ENCODE data around the gene ARFGAP2.
A peak's percentile ranks its signal among the peaks of the same experiment; 100 is the strongest.
"Not testable (repeated sequence)": the region's sequence is repeated elsewhere in the genome, so short reads cannot be mapped to it uniquely, and the experiment has no call there.

The ARFGAP2 gene

DNA sequence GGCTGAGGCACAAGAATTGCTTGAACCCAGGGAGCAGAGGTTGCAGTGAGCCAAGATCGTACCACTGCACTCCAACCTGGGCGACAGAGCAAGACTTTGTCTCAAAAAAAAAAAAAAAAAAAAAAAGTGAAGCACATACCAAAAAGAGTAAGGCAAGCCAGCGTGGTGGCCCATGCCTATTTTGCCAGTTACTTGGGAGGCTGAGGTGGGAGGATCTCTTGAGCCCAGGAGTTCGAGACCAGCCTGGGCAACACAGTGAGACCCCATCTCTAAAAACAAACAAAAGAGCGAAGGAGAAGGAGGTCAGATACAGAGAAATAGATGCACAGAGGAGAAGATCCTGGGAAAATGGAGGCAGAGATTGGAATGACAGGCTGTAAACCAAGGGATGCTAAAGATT lies 29.9 kb upstream of the ARFGAP2 start:
- not testable (repeated sequence) for H3K27me3 ChIP-seq (ENCODE audit: control insufficient read depth, insufficient read depth, low read length); H3K27ac ChIP-seq (ENCODE audit: low read depth, low read length); H3K4me1 ChIP-seq (ENCODE audit: control insufficient read depth, insufficient read depth, low read length); H3K9ac ChIP-seq (ENCODE audit: low read length); H3K36me3 ChIP-seq (ENCODE audit: control insufficient read depth, insufficient read depth, low read length); H3K4me3 ChIP-seq (ENCODE audit: low read length)

DNA sequence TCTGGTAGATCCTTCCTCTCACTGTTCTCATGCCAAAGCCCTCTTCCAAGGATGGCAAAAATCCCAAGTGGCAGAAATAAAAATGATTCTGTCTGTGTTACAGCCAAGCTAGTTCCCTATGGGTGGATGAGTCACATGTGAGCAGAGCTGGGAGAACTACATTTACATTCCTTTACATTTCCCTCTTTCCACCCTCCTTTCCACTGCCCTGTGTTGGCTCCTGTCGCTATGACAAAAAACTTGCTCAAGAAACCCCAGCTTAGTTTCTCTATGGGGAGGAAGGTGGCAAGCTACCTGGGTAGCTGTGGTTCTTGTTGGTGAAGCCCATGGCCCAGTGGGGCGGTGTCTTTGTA lies 27.9 kb upstream of the ARFGAP2 start:
- Histone ChIP-seq H3K4me3 (ENCODE audit: low read length) (no peak overlapping the region), H3K27me3 (ENCODE audit: control insufficient read depth, insufficient read depth, low read length) (no peaks in the 10 kb centered on the region), H3K27ac (ENCODE audit: low read depth, low read length) (no peak overlapping the region), H3K4me1 (ENCODE audit: control insufficient read depth, insufficient read depth, low read length) (no peaks in the 10 kb centered on the region), H3K9ac (ENCODE audit: low read length) (no peak overlapping the region), H3K36me3 (ENCODE audit: control insufficient read depth, insufficient read depth, low read length) (no peaks in the 10 kb centered on the region)

DNA sequence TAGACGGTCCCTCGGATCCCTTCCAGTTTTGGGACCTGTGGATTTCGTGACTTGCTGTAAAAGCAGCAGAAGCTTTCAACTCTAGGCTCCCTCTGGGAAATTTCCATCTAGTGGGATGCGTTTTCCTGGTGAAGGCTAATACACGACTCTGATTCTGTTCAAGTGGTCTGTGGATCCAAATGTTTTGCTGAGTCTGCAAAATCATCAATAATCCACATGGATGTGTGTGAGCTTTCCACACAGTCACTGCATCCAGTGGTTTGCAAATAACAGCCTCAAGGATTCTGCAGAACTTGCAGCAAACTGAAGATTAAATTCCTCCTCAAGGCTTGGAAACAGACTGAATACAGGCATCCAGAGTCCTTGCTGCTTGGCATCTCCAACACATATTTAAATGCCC lies 25.9 kb upstream of the ARFGAP2 start:
- Histone ChIP-seq H3K27me3 (ENCODE audit: control insufficient read depth, insufficient read depth, low read length) (no peaks in the 10 kb centered on the region), H3K4me3 (ENCODE audit: low read length) (no peak overlapping the region), H3K27ac (ENCODE audit: low read depth, low read length) (no peak overlapping the region), H3K36me3 (ENCODE audit: control insufficient read depth, insufficient read depth, low read length) (no peaks in the 10 kb centered on the region), H3K4me1 (ENCODE audit: control insufficient read depth, insufficient read depth, low read length) (no peaks in the 10 kb centered on the region), H3K9ac (ENCODE audit: low read length) (no peak overlapping the region)

- no peaks in the 10 kb centered on the region for H3K4me1 ChIP-seq (ENCODE audit: control insufficient read depth, insufficient read depth, low read length)
- H3K4me3 ChIP-seq (ENCODE audit: low read length) = no peak overlapping the region
- no peak overlapping the region for H3K27ac ChIP-seq (ENCODE audit: low read depth, low read length)
- no peaks in the 10 kb centered on the region for H3K36me3 ChIP-seq (ENCODE audit: control insufficient read depth, insufficient read depth, low read length)
- H3K9ac ChIP-seq (ENCODE audit: low read length) = no peak overlapping the region
- no peaks in the 10 kb centered on the region for H3K27me3 ChIP-seq (ENCODE audit: control insufficient read depth, insufficient read depth, low read length)
Observed at GRCh38 chr11:47201015-47201414, 24.3 kb upstream of the ARFGAP2 start.

DNA sequence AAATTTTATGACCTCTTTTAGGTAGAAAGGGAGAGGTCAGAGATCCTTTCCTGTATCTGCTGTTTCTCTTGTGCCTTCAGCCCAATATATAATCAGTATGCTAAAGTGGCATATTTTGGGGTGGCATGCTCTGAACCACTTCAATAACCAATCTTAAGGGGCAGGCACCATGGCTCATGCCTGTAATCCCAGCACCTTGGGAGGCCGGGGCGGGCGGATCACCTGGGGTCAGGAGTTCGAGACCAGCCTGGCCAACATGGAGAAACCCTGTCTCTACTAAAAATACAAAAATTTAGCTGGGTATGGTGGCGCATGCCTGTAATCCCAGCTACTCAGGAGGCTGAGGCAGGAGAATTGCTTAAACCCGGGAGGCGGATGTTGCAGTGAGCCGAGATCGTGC lies 21.5 kb upstream of the ARFGAP2 start:
- H3K36me3 ChIP-seq (ENCODE audit: control insufficient read depth, insufficient read depth, low read length); H3K27ac ChIP-seq (ENCODE audit: low read depth, low read length); H3K4me3 ChIP-seq (ENCODE audit: low read length); H3K9ac ChIP-seq (ENCODE audit: low read length); H3K4me1 ChIP-seq (ENCODE audit: control insufficient read depth, insufficient read depth, low read length); H3K27me3 ChIP-seq (ENCODE audit: control insufficient read depth, insufficient read depth, low read length): not testable (repeated sequence)

- peaks cover 13% of the 10 kb centered on the region for H3K4me1 ChIP-seq (ENCODE audit: control insufficient read depth, insufficient read depth, low read length)
Observed at GRCh38 chr11:47192111-47192510, 15.4 kb upstream of the ARFGAP2 start.

DNA sequence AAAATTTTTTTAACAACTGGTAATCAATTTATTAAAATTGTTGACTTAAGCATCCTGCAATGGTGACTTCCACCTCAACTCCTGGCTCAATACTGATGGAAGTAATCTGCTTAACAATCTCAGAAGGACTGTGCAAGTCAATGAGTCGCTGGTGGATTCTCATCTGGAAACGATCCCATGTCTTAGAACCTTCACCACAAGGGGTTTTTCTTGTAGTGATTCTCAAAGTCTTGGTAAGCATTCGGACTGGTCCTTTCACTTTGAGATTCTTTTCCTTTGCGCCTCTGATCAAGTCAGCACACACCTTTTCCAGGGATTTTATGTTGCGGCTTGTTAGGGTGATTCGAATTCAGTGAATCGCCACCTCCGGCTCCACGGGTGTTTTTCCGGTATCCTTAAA lies 14.5 kb upstream of the ARFGAP2 start:
- H3K27me3 ChIP-seq (ENCODE audit: control insufficient read depth, insufficient read depth, low read length); H3K36me3 ChIP-seq (ENCODE audit: control insufficient read depth, insufficient read depth, low read length); H3K4me3 ChIP-seq (ENCODE audit: low read length); H3K9ac ChIP-seq (ENCODE audit: low read length); H3K27ac ChIP-seq (ENCODE audit: low read depth, low read length): not testable (repeated sequence)
- peaks cover 16% of the 10 kb centered on the region for H3K4me1 ChIP-seq (ENCODE audit: control insufficient read depth, insufficient read depth, low read length)

More at GRCh38 chr11:47192111-47192510, 15.4 kb upstream of the ARFGAP2 start:
- Histone ChIP-seq H3K27ac (ENCODE audit: low read depth, low read length) (no peak overlapping the region), H3K36me3 (ENCODE audit: control insufficient read depth, insufficient read depth, low read length) (no peaks in the 10 kb centered on the region), H3K9ac (ENCODE audit: low read length) (no peak overlapping the region), H3K27me3 (ENCODE audit: control insufficient read depth, insufficient read depth, low read length) (no peaks in the 10 kb centered on the region), H3K4me3 (ENCODE audit: low read length) (no peak overlapping the region)

DNA sequence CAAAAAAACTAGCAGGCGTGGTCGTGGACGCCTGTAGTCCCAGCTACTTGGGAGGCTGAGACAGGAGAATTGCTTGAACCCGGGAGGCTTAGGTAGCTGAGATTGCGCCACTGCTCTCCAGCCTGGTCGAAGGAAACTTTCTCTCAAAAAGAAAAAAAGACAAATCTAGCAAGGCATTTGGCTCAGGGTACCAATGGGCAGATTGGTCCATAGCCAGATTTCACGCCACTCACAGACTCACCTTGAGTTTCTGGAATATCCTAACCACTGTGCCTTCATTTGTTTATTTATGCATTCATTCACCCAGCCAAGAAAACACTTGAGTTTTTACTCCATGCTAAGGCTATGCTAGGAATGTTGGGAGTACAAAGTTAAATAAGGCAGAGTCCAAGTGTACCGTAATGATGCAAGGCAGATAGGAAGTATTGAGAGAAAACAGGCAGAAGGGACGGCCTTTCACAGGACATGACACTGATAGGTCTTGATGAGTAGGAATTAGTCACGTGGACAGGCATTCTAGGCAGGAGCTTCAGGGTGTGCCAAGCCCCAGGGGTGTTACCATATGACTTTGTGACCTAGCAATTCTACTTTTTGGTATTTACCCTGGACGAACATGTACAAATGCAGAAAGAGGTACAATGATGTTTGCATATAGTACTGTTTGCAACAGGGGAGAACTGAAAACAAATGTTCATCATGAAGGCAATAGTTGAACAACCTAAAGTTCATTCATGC lies 12.6 kb upstream of the ARFGAP2 start:
- H3K4me1 ChIP-seq (ENCODE audit: control insufficient read depth, insufficient read depth, low read length) = peaks cover 20% of the 10 kb centered on the region
- peaks cover 2% of the 10 kb centered on the region for H3K27me3 ChIP-seq (ENCODE audit: control insufficient read depth, insufficient read depth, low read length)
- H3K36me3 ChIP-seq (ENCODE audit: control insufficient read depth, insufficient read depth, low read length) = no peaks in the 10 kb centered on the region
- H3K4me3 ChIP-seq (ENCODE audit: low read length) = no peak overlapping the region
- peak overlapping the region; percentile 48 for H3K27ac ChIP-seq (ENCODE audit: low read depth, low read length)
- no peak overlapping the region for H3K9ac ChIP-seq (ENCODE audit: low read length)

DNA sequence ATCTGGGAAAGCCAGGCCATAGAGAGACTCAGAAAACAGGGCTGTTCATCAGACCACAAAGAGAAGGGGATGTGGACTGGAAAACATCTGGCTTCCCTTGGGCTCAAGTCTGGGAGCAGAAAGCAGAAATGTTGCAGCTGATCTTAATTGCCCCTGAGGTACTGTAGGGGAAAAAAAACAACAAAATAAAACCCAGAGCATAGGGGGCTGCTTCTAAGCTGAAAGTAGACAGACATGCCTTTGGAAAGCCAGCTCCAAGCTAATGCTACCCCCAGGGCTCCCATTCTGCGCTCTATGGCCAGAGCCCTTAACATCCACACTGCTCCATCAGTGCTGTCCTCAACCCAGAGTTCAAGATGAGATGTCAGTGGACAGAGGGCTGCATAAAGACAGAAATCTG lies 11.6 kb upstream of the ARFGAP2 start:
- no peaks in the 10 kb centered on the region for H3K36me3 ChIP-seq (ENCODE audit: control insufficient read depth, insufficient read depth, low read length)
- H3K9ac ChIP-seq (ENCODE audit: low read length) = no peak overlapping the region
- no peak overlapping the region for H3K4me3 ChIP-seq (ENCODE audit: low read length)
- peak overlapping the region; percentile 97 for H3K27ac ChIP-seq (ENCODE audit: low read depth, low read length)
- peaks cover 22% of the 10 kb centered on the region for H3K4me1 ChIP-seq (ENCODE audit: control insufficient read depth, insufficient read depth, low read length)
- peaks cover 5% of the 10 kb centered on the region for H3K27me3 ChIP-seq (ENCODE audit: control insufficient read depth, insufficient read depth, low read length)

GRCh38 chr11:47187723-47188122 lies 11.0 kb upstream of the ARFGAP2 start:
- Histone ChIP-seq H3K4me1 (ENCODE audit: control insufficient read depth, insufficient read depth, low read length) (peaks cover 25% of the 10 kb centered on the region), H3K9ac (ENCODE audit: low read length) (no peak overlapping the region), H3K27me3 (ENCODE audit: control insufficient read depth, insufficient read depth, low read length) (peaks cover 5% of the 10 kb centered on the region), H3K27ac (ENCODE audit: low read depth, low read length) (peak overlapping the region; percentile 97), H3K36me3 (ENCODE audit: control insufficient read depth, insufficient read depth, low read length) (no peaks in the 10 kb centered on the region), H3K4me3 (ENCODE audit: low read length) (peak overlapping the region; percentile 35)

DNA sequence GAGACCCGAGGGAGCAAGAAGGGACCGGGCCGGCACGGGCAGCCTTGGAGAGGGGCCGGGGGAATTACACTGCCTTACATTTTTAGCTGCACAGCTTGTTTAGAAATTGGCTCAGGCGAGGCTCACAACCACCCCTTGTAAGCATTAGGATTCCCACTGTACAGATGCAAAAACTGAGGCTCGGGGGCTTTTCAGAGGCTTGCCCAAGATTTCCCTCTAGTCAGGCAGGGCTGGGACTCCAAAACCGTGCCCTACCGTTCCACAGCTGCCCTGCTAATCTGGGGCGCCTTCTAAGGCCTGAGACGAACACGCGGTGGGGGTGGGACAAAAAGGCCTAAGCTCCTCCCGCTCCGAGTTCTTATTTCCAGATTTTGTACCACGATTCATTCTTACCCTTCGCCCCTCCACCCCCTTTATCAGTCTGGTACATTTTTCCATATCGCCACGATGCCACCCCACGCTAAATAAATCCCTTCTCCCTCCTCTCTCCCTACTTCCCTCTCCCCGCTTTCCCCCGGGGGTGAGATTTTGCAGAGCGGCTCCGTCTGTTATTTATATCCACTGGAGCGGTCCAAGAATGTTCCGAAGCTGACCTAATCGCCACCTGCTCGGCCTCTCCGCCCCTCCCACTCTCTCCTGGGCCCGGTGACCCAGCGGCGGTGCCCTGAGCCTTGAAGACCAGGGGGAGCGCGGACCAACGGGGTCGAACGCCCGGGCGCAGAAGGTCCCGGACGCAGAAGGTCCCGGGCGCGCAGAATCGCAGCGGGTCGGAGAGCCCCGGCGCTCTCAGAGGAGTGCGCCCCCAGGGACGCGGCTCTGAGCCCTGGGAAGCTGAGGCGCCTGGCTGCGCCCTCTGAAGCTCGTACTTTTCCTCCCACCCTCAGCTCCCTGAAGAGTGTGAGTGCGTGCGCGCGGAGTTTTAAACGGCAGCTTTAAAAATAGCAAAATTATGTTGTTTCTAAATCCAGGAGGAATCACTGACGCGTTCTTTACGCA lies 10.3 kb upstream of the ARFGAP2 start:
- Histone ChIP-seq H3K4me1 (ENCODE audit: control insufficient read depth, insufficient read depth, low read length) (peaks cover 25% of the 10 kb centered on the region), H3K9ac (ENCODE audit: low read length) (peak overlapping the region; percentile 35), H3K36me3 (ENCODE audit: control insufficient read depth, insufficient read depth, low read length) (no peaks in the 10 kb centered on the region), H3K27ac (ENCODE audit: low read depth, low read length) (peak overlapping the region; percentile 97), H3K27me3 (ENCODE audit: control insufficient read depth, insufficient read depth, low read length) (peaks cover 5% of the 10 kb centered on the region), H3K4me3 (ENCODE audit: low read length) (peak overlapping the region; percentile 35)

DNA sequence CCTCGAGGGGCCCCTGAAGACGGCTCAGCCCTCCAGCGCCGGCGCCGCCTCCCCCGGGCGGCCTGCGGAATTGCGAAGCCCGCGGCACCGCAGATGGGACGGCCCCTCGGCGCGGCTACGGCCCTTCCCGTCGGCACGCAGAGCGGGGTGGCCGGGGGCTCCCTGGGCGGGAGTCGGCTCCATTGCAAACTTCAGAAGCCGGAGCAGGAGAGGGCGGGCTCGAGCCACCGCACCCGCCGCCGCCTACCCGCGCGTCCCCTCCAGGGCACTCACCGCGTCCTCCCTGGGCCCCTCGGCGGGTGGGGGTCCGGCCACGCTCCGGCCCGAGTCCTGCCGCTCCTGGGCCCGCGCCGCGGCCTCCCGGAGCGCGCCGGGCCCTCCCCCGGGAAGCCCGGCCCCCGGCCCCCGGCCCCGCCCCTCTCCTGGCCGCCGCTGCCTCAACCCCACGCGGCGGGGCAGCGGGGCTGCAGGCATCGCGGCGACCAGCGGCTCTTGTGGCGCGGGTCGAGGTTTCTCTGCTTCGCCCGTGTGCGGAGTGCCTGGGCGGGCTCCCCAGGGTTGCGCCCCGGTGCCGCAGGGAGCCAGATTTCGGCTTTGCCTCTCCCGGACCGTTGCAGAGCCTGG lies 9.5 kb upstream of the ARFGAP2 start, which contains the start of gene PACSIN3:
Gene PACSIN3 (minus strand): TSS at position 359 of the 624 bp plus-strand sequence. CDS start 3,707 bp downstream, outside the sequence.
- Histone ChIP-seq H3K36me3 (ENCODE audit: control insufficient read depth, insufficient read depth, low read length) (no peaks in the 10 kb centered on the region), H3K27me3 (ENCODE audit: control insufficient read depth, insufficient read depth, low read length) (peaks cover 5% of the 10 kb centered on the region), H3K4me3 (ENCODE audit: low read length) (peak within 1 kb of the TSS; percentile 68), H3K27ac (ENCODE audit: low read depth, low read length) (peak within 1 kb of the TSS; percentile 97), H3K9ac (ENCODE audit: low read length) (peak within 1 kb of the TSS; percentile 35), H3K4me1 (ENCODE audit: control insufficient read depth, insufficient read depth, low read length) (peaks cover 25% of the 10 kb centered on the region)

Data from rectal smooth muscle tissue (tissue), 1 donor.